CD4-positive, alpha-beta T cell treated with Interleukin-10 for 1 hour (primary cell): ENCODE results near the gene TLE4.

Source experiments
- DNase-seq: peaks from one replicate; pipeline ENCODE4 v3.0.0-alpha.2; 2020

TLE4 gene

GRCh38 chr9:79694676-79695400 lies 123.1 kb downstream of the TLE4 start:
- DNase-seq = no peak

GRCh38 chr9:79695531-79696175 lies 123.9 kb downstream of the TLE4 start:
- DNase-seq = peak; percentile 28

GRCh38 chr9:79698967-79699366 lies 127.2 kb downstream of the TLE4 start:
- DNase-seq = no peak

- no peak for DNase-seq
Measured at GRCh38 chr9:79699479-79699878, 127.7 kb downstream of the TLE4 start.

GRCh38 chr9:79700607-79701360 lies 129.0 kb downstream of the TLE4 start:
- DNase-seq = no peak

GRCh38 chr9:79701651-79702050 lies 129.9 kb downstream of the TLE4 start:
- DNase-seq = peak; percentile 7

GRCh38 chr9:79705704-79706103 lies 133.9 kb downstream of the TLE4 start:
- DNase-seq = no peak

- DNase-seq = no peak
Measured at GRCh38 chr9:79706512-79706911, 134.7 kb downstream of the TLE4 start.

- DNase-seq = no peak
Measured at GRCh38 chr9:79707589-79707988, 135.8 kb downstream of the TLE4 start.

GRCh38 chr9:79708541-79708940 lies 136.8 kb downstream of the TLE4 start:
- DNase-seq = no peak

- no peak for DNase-seq
Measured at GRCh38 chr9:79709743-79710674, 138.2 kb downstream of the TLE4 start.

- DNase-seq = no peak
Measured at GRCh38 chr9:79711874-79712273, 140.1 kb downstream of the TLE4 start.

GRCh38 chr9:79719021-79719420 lies 147.3 kb downstream of the TLE4 start:
- DNase-seq = no peak

- no peak for DNase-seq
Measured at GRCh38 chr9:79719989-79720388, 148.2 kb downstream of the TLE4 start.

- DNase-seq = no peak
Measured at GRCh38 chr9:79731171-79731890, 159.6 kb downstream of the TLE4 start.

GRCh38 chr9:79735023-79735779 lies 163.4 kb downstream of the TLE4 start:
- DNase-seq = no peak

GRCh38 chr9:79736051-79736450 lies 164.3 kb downstream of the TLE4 start:
- DNase-seq = no peak

GRCh38 chr9:79741381-79741780 lies 169.6 kb downstream of the TLE4 start:
- DNase-seq = no peak

- DNase-seq = no peak
Measured at GRCh38 chr9:79742110-79742721, 170.5 kb downstream of the TLE4 start.

- DNase-seq = no peak
Measured at GRCh38 chr9:79744521-79744920, 172.8 kb downstream of the TLE4 start.
